GM15510 (cell line): ENCODE data around the gene RASD1.

Experiments used
- POLR2A ChIP-seq: IDR thresholded peaks from 3 replicates; pipeline ENCODE4 v1.6.1; 2011; ENCODE audit warnings: borderline replicate concordance; ENCODE audit not compliant: insufficient read length; ENCODE audit errors: extremely low read depth

The RASD1 gene

DNA sequence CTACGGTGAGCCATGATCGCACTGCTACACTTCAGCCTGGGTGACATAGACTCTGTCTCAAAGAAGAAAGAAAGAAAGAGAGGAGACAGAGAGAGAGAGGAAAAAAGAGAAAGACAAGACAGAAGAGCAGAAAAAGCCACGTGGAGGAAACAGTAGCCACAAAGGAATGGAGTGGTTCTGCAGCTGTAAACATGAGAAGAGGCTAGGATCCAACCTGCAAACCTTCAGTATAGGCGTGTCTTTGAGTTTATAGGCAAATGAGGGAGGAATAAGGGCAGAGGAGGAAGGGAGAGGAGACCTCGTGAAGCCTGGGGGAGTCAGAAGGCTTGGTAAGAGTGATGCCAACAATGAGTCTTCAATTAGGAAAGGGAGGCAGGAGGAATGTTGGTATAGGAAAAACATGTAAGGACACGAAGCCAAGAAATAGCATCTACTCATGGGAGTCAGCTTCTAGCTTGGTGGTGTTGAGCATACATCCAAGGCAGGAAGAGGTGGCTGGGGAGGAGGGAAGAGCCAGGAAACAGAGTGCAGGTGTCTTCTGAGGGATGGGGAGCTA is 15.5 kb downstream of the RASD1 start:
- TF ChIP-seq POLR2A: no peak

DNA sequence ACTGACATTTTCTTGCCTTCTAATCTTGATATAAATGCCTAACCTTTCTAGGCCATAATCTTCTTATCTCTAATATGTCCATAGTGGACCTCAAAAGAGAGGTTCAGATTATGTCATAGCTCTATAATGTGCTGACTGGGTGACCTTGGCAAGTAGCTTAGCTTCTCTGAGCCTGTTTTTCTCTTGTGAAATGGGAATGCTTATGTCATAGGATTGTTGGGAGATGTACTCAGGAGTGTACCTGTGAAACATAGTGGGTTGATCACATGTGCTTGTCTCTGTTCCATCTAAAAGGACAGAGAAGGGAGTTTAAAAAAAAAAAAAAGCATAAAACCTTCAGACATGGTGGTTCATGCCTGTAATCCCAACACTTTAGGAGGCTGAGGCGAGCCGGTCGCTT is 17.0 kb downstream of the RASD1 start:
- TF ChIP-seq POLR2A: no peak

DNA sequence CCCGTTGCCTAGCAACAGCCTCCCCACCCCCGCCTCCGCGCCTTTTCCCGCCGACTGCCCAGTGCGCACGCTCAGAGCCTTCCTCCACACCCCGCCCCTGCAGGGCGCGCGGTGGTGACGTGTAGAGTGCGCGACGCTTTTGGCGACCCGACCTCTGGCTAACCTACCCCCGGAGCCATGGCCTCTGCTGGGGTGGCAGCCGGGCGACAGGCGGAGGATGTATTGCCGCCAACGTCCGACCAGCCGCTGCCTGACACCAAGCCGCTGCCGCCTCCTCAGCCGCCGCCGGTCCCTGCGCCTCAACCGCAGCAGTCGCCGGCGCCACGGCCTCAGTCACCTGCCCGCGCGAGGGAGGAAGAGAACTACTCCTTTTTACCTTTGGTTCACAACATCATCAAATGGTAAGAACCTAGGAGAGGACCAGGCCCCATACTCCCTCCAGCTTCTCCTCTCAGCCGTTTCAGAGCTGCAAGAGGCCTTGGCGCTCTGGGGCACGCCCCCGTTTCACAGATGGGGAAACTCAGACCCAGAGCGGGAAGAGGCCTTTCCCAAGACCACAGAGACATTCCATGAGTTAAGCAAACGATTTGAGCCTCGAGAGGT is 19.2 kb downstream of the RASD1 start, which contains the start of gene MED9:
TSS of gene MED9 (plus strand) at position 136 of the 603 bp plus-strand sequence. CDS start at position 178, 42 bp downstream.
- peak; percentile 80 for TF ChIP-seq POLR2A

DNA sequence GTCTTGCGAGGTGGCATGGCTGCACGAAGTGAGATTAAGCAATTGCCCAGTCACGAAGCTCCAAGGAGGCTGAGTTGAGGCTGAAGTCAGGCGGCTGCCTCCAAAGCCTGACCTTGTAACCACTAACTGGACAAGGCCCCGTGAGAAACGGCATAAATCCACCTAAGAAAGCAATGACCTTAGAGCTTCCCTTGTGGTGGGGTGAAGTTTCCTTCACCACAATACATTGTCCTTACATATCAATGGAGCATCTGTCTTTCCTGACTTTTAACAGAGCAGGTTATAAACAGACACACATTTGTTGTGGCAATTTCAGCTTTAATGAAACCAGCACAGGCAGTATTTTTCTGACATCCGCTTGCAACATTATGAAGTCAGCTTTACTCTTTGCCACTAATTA is 21.9 kb downstream of the RASD1 start:
- TF ChIP-seq POLR2A: no peak

DNA sequence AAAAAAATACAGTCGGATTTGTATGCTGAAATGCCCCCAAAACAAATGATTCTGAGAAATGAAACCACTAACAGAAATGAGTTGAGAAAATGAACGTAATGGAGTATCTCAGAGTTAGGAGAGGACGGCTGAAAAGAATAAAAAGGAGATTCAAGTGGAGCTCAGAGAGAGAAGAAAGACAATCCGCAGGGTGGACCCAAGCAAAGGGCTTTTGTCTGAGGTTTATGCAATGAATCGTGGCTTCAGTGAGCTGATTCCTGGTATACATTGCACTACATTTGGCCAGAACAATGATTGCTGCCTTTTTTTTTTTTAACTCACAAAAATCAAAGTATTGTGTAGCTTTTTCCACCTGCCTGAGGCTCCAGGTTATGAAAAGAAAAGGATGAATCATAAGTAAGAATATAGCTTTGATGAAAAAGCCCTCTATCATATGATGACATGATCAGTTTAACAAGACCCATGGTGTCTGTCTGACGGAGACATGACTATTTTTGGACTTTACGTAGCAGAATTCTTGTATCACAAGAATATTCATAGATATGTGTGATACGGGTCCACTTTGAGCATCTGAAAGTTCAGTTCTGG is 23.8 kb downstream of the RASD1 start:
- TF ChIP-seq POLR2A: no peak

DNA sequence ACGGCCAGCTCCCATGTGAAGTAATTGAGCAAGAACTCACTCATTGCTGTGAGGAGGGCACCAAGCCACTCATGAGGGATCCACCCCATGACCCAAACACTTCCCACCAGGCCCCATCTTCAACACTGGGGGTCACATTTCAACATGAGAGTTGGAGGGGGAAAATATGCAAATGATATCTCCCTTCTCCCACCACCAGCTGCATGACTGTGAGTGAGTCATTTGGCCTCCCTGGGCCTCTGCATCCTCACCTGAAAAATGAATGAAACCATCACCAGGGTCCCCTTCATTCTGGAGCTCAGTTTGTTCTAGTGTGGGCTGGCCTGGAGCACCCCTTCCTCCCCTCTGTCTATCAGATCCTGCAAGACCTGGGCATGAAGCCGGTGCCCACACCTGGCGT is 26.2 kb downstream of the RASD1 start:
- no peak for TF ChIP-seq POLR2A

DNA sequence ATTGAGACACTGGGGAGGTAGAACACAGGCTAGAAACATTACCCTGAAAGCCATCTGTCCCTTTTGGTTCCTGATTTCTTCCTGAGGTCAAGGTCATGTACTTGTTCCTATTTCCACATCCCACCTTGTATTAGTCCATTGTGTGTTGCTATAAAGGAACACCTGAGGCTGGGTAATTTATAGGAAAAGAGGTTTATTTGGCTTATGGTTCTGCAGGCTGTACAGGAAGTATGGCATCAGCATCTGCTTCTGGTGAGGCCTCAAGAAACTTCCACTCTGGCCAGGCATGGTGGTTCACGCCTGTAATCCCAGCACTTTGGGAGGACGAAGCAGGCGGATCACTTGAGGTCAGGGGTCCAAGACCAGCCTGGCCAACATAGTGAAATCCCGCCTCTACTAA is 26.8 kb downstream of the RASD1 start:
- no peak for TF ChIP-seq POLR2A

DNA sequence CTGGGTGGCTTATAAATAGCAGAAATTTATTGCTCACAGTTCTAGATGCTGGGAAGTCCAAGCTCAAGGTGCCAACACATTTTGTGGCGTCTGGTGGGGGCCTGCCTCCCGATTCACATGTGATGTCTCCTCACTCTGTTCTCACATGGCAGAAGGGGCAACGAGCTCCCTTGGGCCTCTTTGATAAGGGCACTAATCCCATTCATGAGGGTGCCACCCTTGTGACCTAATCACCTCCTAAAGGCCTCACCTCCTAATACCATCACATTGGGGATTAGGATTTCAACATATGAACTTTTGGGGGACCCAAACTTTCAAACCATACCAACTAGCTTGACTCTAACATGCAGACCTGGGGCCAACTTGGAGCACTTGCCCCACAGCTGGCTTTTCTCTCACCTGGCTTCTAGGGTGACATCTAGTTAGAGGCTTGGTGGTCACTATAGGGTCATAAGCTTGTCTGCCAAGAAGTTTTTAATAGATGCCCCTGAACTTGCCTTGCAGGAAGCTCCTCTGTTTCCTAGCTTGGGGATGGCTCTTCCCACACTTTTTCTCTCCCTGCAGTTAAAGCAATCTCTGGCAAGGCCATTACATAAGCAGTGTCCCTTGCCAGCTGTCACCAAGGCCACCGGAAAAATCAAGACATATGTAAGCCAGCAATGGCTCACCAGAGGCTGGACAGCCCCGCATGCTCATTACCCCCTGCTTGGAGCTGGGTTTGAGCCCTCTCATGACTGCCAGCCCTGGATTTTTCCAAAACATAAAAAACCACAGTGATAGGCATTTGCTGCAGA is 27.8 kb downstream of the RASD1 start:
- TF ChIP-seq POLR2A: no peak

DNA sequence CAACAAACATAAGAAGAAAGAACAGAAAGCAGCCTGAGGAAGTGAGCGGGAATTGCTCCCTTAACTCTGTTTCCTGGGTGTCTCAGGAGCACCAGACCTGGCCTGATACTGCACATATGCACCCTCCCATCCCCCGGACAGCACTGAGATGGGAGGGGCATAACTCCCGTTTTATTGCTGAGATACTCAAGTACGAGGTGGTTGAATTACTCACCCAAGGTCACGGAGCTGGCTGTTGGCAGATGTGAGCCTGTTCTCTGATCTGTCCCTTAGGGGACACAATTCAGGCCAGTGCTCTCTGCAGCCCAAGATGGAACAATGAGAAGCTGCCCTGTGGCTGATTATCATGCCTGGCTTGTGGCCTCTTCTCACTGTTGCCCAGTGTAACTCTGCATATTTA is 28.5 kb downstream of the RASD1 start:
- TF ChIP-seq POLR2A: no peak

DNA sequence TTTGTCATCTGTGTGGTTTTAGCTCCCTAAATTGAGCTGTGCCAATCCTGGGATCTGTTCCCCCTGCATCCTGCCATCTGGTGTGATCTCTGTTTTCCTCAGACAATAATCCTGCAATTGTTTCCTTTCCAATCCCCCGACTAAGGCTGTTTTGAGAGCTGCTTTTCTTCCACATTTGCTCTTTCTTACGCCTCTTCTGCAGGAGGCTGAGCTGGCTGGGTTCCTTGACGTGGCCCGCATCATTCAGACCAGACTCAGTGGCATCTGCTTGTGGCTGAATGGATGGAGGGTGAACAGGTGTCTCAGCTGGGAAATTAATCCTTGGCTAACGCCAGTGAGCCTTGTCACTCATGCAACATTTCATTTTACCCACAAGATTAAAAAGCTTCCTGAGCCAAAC is 29.2 kb downstream of the RASD1 start:
- TF ChIP-seq POLR2A: no peak

DNA sequence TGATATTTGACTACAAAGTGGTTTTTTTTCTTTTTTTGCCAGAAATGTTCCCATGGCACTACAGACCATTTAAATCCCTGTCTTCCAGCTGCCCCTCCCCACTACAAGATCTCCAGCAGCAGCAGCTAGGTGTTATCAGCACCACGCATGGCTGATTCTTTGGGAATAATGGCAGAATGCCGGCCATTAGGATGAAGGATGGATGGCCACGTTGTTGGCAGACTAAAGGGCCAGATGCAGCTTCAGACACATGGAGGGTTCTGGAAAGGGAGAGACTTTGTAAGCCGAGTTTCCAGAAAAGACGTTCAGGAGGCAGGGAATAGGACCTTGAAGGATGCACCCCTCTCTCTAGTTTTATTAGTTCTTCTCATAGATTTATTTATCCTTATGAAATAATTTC is 29.7 kb downstream of the RASD1 start:
- TF ChIP-seq POLR2A: no peak

DNA sequence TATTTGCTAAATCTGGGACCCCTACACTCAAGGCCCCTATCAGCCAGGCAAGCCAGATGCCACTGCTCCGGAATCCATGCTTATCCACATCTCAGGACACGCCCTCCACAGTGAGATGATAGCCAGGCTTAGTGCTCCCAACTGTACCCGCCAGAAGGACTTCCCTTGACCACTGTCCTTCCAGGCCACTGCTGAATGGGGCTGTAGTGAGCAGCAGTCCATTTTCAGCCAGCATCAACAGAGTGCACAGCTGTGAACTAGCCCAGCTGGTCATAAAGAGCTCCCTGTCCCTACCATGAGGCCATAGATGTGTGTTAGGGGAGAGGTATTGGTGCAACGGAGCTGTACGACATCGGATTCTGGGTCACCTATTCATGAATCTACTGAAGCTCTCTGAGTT is 32.4 kb downstream of the RASD1 start:
- no peak for TF ChIP-seq POLR2A

DNA sequence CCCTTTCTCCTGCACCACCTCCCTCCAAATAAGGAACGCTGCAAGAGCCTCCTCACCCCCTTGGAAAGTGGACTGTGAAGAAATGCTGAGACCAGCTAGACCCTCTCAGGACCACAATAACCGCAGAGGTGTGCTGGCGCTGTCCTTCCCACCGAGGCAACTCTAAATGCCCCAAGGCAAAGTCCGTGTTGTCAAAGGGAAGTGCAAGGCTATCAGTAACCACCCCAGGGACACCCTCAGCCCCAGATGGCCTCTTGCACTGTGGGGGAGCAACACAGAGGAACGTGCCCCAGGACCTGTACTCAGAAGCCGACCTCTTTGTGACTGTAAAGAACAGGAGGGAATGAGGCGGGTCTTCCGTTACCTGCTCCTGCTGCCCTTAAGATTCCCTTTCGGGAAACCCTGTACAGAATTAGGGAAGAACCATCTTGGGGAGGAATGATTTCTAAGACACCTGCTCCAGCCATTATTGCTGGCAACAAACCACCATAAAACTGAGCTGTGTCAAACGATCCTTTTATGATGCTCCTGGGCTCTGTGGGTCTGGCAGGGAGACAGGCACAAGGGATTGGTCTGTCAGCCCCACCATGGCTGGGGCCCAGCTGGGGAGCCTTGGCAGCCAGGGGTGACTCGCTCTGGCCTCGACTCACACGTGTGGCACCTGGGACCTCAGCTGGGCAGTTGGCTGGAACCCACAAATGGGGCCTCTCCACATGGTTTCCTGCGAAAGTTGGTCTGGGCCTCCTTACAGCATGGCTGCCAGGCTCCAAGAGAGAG is 34.0 kb downstream of the RASD1 start:
- TF ChIP-seq POLR2A: no peak

DNA sequence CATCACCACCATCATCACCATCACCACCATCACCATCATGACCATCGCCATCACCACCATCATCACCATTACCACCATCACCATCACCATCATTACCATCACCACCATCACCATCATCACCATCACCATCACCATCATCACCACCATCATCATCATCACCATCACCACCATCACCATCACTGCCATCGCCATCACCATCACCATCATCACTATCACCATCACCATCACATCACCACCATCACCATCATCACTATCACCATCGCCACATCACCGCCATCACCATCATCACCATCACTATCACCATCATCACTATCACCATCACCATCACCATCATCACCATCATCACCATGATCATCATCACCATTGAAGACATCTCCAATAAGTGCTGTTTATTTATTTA is 36.2 kb downstream of the RASD1 start:
- TF ChIP-seq POLR2A: no peak

DNA sequence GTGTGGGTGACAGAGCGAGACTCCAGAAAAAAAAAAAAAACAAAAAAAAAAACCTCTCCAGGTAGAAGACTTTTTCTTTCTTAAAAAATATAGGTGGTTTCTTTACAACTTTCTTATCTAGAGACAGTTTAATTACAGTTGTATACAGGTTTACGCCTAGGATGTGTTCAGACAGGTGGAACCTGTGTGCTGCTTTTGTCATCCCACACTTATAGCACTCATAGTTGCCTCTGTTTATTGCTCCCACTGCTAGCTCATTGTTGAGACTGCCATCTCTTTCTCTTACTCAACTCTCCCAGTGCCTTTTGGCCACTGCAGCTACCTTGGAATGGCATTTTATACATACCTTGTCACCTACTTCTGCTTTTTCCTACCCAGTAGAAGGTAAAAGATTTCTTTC is 38.5 kb downstream of the RASD1 start:
- no peak for TF ChIP-seq POLR2A
